HG03196 (cell line): ENCODE data around the gene SMAGP.
A peak's percentile ranks its signal among the peaks of the same experiment; 100 is the strongest.
"Not testable (repeated sequence)": the region's sequence is repeated elsewhere in the genome, so short reads cannot be mapped to it uniquely, and the experiment has no call there.

Experiments
- ATAC-seq: cut with Tn5 transposase; IDR thresholded peaks from one replicate; pipeline ENCODE4 v1.9.1; 2021; ENCODE audit not compliant: unreplicated experiment

Gene SMAGP

DNA sequence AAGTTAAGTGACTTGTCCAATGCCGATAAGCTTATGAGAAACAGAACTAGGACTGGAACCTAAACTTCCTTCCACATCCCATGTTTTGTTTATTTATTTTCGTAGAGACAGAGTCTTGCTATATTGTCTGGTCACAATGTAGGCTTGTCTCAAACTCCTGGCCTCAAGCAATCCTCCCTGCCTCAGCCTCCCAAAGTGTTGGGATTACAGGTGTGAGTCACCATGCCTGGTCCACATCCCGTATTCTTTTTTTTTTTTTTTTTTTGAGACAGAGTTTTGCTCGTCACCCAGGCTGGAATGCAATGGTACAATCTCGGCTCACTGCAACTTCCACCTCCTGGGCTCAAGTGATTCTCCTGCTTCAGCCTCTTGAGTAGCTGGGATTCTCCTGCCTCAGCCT lies 43.1 kb downstream of the SMAGP start:
- ATAC-seq: not testable (repeated sequence)

DNA sequence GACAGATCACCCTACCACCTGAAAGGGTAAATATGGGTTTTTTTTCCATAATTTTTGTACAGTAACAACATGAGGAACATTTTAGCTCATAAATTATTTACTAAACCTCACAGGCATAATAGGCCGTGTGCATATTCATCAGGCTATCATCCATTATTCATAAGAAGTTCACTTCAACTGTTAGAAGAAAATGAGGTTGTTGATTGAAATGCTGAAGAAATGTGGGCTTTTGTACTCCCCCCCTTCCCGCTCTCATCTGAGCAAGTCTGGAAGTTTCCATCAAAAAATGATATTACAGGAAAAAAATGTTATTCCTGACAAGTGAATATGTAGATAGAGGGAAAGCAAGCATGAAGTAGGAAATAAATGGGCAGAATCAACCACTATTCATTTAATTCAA lies 44.4 kb downstream of the SMAGP start:
- no peak for ATAC-seq

DNA sequence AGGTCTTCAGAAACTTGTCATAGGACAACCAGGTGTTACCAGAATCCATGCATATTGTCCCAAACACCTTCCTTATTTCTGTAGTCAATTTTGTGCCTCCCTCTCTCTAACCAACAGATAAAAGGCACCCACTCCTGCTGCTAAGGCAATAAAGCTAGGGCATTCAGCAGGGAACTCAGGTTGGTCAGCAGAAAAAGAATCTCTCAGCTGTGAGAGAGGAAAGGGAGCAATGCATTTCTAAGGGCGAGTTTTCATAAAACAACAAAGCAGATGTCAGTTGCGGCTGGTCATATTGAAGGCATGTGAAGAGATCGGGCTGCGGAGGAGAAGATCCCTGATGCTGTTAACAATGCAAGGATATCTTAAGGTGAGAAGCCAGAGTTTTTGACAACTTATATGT lies 45.0 kb downstream of the SMAGP start:
- no peak for ATAC-seq

DNA sequence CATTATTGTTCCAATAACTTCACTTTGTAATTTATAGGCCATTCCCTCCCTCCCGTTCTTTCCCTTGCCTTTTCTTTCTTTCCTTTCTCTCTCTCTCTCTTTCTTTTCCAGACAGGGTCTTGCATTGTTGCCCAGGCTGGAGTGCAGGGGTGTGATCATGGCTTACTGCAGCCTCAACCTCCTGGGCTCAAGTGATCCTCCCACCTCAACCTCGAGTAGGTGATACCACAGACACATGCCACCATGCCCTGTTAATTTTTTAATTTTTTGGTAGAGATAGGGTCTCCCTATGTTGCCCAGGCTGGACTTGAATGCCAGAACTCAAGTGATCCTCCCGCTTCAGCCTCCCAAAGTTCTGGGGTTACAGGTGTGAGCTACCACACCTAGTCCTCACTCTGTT lies 45.6 kb downstream of the SMAGP start:
- no peak for ATAC-seq

DNA sequence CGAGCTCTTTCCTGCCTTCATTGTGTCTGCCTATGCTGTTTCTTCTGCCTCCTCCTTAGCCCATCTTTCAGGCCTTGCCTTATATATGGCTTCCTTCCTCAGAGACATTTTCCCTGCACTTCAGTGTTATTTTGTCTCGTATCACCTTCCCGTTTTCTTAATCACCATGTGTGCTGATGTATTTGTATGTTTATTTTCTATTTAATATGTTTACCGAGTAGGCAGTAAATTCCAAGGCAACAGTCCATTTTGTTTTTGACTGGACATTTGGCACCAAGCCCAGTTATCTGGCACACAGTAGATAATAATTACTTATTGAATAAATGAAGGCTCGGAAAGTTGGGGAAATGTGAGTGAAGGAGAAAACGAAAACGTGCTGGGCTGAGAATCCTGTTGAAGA lies 47.8 kb downstream of the SMAGP start:
- ATAC-seq: no peak

DNA sequence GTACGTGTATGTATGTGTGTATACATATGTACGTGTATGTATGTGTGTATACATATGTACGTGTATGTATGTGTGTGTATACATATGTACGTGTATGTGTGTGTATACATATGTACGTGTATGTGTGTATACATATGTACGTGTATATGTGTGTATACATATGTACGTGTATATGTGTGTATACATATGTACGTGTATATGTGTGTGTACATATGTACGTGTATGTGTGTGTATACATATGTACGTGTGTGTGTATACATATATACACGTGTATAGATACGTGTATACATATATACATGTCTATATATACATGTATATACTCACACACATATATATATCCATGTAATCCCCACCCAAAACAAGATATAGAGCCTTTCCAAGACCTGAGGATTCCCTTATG lies 50.4 kb downstream of the SMAGP start:
- ATAC-seq: not testable (repeated sequence)

DNA sequence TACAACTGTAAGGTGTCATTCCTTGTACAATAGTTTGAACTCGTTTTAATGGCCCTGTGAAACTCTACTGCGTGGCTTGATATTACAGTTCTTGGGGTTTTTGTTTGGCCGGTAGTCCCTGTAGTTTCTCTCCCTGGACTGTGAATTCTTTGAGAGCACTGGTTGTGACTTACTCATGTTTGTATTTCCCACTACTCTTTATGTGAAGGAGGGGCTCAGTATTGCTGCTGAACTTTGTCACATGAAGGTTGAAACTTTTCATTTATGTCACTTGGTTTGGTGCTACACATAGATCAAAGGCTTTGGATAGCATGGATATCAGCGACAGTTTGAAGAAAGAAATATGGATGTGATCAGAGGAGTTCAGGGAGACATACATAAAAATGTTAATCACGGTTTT lies 50.9 kb downstream of the SMAGP start:
- no peak for ATAC-seq

DNA sequence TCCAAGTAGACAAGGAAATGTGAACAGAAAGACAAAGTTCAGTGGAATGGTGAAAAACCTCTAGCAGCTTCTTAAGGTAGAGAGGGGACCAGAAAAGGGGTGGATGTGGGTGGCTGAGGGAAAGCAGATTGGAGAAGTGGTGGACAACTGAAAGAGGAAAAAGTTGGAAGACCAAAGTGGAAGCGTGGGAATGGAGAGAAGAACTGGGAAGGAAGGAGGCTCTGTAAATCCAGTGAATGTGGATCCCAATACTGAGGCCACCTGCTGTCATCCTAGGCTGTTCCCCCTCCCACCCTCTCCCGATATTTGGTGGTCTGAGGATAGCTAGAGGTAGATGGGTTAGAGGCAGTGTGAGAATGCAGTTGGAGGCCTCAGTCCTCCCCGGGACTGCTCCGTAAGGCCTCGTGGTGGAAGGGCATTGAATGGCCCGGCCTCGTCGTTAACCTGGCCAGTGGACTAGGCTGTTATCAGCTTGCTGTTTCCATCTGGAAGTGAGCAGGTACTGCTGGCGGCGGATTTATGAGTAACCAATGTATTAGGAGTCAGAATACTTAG lies 51.5 kb downstream of the SMAGP start:
- no peak for ATAC-seq

DNA sequence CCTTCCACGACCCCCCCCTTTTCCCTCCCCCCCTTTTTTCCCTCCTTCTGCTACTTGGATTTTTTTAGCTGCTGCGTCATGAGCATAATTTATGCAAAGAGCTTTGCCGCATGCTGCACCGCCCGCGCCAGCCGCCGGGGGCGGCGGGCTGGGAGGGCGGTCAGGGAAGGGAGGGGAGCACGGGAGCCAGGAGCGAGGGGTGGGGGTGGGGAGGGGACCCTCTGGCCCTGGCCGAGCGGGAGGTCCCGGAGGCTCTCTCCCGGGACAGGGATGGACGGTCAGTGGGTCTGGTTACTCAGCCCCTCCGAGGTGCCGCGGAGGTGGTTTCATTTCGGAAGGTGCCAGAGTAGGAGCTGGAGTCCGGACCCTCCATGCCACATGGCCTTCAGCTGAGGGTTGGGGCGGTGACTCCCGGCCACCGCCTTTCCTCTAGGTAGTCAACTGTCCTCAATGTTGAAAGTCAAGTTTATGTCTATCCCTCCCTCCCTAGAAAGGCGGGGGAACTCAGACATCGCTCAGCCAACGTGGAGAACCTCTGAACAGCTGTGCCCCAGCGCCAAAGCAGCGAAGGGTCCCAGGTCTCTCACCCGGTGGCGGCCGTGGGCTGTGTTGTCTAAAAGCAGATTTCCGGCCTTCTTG lies 52.1 kb downstream of the SMAGP start, which contains the start of gene POU6F1:
POU6F1 (minus strand) TSS at position 95 of the 639 bp plus-strand sequence. CDS start 11,226 bp downstream, outside the sequence.
- ATAC-seq: peak; percentile 60

DNA sequence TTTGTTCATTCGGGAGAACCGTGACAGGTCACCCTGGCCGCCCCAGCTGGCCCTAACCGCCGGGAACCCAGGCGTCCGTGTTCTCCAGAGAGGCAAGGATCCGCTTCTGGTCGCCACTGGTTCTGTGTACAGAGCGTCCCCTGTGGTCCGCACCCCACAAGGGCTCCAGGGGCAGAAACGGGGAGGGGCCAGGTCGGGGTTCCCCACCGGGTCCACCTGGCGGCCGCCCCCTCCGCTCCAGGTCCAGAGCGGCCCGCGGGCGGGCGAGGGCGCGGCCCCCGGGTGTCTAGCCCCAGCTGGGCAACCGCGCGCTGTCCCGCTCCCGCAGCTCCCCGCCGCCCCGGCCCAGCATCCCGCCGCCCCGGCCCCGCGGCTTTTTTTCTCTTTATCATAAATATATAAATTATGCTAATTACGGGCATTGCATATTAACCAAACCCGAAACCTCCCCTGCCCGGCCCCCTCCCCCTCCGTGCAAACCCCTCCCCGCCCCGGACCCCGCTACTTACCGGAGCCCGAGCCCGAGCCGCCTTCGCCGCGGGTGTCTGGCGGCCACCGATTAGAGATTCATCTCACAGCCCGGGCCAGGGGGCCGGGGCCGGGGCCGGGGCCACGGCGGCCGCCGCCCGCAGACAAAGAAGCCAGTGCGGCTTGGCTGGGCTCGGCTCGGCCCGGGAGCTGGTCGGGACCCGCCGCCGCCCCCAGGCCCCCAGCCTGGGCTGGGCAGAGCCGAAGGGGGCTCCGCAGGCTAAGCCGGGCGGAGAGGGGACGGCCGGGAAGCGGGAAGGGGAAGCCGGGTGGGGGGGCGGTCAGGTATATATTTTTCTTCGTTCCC lies 52.9 kb downstream of the SMAGP start:
- ATAC-seq: no peak

DNA sequence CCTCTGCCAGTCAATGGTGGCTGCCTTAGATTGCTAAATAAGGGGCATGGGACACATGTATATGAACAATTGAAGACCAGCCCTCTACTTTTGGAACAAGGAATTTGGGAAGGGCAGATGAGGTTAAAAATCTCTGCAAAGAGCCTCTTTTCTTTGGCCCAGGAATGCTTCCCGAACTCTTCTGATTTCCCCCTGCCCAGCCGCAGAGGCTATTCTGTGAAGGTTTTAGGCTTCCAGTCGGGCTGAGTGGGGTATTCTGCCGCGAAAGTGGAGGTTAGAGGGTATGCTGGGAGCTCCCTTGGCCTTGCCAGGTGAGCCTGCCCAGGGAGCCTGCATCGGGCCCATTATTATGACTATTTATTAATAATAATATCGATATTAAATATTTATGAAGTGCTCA lies 53.6 kb downstream of the SMAGP start:
- no peak for ATAC-seq

DNA sequence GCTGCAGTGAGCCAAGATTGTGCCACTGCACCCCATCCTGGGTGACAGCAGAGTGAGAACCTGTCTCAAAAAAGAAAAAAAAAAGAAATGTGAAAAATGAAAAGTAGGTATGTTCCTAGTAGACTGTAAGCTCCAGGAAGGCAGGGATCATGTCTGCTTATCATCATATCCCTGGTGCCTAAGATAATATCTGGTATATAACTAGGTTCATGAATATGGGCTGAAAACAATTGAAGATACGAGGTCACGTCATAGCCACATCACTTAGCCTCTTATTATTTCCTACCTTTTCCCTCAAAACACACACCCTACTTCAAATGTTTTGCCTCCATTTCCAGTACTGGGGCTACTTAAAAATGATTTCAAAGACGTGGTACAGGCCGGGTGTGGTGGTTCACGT lies 55.3 kb downstream of the SMAGP start:
- ATAC-seq: no peak

DNA sequence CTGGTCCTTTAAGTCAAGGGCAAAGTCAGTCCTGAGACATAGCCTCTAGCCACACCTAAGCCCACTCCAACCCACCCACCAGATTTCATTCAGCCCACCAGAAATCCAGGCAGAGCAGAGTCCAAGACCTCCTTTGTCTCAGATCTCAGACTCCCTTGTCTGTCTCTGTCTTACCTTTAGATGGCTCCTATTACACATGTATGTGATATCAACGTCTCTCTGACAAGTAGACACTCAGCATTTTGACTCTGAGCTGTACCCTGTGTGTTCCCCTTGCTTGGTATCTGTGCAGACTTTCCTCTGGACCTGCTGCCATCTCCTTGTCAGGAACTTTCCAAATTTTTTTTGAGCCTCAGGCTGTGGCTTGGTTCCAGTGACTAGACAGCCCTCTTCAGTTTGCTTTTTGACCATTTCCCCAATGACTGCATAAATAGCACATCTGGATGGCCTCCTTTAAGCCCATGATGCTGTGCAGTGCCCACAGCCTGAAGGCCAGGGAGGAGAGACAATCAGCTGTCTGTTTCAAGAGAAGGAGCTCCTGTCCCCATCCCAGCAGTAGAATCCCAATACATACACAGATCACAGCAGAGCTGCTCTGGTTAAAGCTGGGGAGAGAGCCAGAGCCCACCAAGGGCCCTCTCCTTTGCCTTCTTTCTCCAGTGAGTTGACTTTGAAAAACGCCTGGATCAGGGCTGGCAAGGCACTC lies 59.4 kb downstream of the SMAGP start:
- no peak for ATAC-seq

DNA sequence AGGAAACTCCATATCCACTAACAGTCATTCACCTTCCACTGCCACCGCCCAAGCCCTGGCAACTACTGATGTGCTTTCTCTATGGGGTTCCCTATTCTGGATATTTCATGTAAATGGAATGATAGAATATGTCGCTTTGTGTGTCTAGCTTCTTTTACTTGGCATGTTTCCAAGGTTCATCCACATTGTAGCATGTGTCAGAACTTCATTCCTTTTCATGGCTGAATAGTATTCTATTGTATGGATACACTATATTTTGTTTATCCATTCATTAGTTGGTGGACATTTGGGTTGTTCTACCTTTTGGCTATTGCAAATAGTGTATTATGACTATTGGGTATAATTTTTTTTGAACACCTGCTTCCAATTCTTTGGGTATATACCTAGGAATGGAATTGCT lies 61.0 kb downstream of the SMAGP start:
- ATAC-seq: no peak

DNA sequence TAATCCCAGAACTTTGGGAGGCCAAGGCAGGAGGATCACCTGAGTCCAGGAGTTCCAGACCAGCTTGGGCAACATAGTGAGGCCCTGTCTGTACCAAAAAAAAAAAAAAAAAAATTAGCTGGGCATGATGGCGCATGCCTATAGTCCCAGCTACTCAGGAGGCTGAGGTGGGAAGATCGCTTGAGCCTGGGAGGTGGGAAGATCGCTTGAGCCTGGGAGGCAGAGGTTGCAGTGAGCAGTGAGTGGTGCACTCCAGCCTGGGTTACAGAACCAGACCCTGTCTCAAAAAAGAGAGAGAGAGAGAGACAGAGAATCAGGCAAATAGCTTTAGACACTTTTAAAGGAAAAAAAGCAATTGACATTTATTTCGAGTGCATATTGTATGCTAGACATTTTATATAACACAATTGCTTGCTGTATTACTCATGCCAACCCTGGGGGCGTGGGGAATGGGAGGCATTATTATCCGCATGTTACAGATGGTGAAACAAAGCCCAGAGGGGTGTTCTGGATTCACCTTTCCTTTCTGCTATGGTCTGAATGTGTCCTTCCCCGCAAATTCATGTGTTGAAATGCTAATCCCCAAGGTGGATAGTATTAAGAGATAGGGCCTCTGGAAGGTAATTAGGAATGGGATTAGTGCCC lies 62.1 kb downstream of the SMAGP start:
- no peak for ATAC-seq

DNA sequence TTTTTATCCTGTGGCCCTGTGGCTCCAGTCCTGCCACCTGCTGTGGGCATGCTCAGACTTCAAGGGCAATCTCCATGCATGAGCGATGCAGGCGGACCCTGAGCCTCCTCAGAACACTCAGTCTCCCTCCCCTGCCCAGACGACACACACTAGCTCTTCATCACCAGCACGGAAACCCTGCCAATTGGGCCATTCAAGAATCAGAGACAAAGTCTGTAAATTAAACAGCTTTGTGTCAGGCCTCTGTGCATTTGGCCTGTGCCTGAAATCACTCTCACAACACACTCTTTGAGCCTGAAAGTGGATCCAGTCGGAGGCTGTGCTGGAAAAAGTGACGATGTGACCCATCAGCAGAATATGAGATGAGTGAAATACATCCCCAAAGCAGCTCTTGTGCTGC lies 64.9 kb downstream of the SMAGP start:
- no peak for ATAC-seq

DNA sequence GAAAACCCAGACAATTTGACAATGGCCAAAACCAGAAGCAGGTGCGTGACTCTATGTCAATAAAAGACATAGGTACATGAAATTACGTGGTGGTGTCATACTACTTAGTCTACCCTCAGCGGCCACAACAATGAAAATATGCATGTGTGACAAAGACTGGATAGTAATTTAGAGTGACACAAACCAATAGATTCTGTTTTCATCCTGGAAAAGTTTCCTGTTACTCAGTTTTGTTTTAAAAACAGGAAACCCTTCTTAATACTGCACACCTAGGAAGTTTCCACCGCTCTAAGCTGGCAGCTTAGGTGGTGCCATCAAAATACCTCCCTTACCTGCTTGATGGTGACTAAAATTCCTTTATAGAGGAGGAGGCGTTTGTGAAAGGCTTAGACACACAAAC lies 67.5 kb downstream of the SMAGP start:
- no peak for ATAC-seq

DNA sequence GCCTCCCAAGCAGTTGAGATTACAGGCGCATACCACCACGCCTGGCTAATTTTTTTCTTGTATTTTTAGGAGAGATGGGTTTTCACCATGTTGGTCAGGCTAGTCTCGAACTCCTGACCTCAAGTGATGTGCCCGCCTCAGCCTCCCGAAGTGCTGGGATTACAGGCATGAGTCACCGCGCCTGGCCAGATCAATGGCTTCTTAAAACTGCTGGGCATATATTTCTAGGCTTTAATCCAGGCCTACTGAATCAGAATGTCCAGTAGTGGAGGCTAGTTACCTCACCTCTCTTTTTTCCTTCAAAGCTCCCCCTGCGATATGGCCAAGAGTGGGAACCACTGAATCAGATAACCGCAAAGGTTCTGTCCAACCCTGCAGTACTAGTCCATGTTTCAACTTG lies 69.4 kb downstream of the SMAGP start:
- ATAC-seq: no peak

DNA sequence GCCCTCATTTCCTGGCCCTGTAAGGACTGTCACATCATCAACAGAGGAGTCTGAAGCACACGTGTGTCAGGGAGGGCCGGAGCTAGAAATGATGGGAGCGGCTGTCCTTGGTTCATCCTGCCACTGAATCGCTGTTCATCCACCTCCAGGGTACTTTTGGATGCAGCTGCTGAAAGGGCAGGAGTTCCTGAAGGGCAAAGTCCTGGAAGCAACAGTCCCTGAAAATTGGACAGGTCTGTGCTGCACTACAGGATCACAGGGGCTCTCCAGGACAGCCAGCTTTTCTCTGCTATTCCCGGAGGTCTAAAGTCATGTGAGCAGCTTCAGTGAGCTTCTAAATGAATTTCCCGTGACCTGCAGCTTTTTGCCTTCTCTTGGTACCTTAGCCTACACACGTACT lies 70.1 kb downstream of the SMAGP start:
- ATAC-seq: no peak

DNA sequence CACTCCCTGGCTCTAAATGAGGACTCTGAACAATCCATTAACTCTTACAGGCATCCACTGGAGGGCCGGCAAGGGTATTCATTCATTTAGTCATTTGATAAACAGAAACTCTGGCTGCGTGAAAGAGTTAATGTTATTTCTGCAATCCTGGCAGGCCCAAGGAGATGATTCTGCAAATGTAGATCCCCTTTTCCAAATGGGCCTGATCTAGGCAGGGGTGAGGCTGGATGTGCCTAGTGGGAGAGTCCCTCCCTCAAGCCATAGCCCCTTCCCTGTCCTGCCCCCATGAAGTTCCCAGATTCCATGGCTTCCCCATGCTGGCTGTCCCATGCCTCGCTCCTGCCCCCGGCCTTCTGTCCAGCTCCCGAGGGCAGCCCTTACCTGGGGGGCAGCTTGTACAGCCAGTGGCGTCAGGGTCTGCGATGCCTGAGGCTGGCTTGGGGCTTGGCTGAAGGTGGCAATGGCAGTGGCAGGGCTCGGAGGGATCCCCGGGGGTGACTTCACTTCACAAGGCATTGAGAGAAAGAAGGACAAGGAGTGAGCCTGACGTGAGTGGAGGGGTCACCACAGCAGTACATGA lies 70.8 kb downstream of the SMAGP start:
- ATAC-seq: no peak
